ENCODE measurements around the gene FOXP1.
"Not testable (repeated sequence)": the region's sequence is repeated elsewhere in the genome, so short reads cannot be mapped to it uniquely, and the experiment has no call there.

Gene FOXP1

GRCh38 chr3:71041371-71041770 lies 542.2 kb downstream of the FOXP1 start:
- DNase-seq = no peak

- no peak for DNase-seq
Observed at GRCh38 chr3:71039332-71039731, 544.2 kb downstream of the FOXP1 start.

- DNase-seq = no peak
Observed at GRCh38 chr3:71037775-71038174, 545.8 kb downstream of the FOXP1 start.

GRCh38 chr3:71035886-71036285 lies 547.6 kb downstream of the FOXP1 start:
- DNase-seq = no peak

- DNase-seq = no peak
Observed at GRCh38 chr3:71035314-71035713, 548.2 kb downstream of the FOXP1 start.

- DNase-seq = no peak
Observed at GRCh38 chr3:71033681-71034220, 549.8 kb downstream of the FOXP1 start.

GRCh38 chr3:71031914-71032521 lies 551.5 kb downstream of the FOXP1 start:
- DNase-seq = no peak

- no peak for DNase-seq
Observed at GRCh38 chr3:71031181-71031580, 552.3 kb downstream of the FOXP1 start.

GRCh38 chr3:71030748-71031147 lies 552.8 kb downstream of the FOXP1 start:
- DNase-seq = no peak

GRCh38 chr3:71029770-71030169 lies 553.8 kb downstream of the FOXP1 start:
- DNase-seq = no peak

GRCh38 chr3:71028802-71029201 lies 554.7 kb downstream of the FOXP1 start:
- no peak for DNase-seq

- DNase-seq = no peak
Observed at GRCh38 chr3:71028184-71028583, 555.3 kb downstream of the FOXP1 start.

- DNase-seq = no peak
Observed at GRCh38 chr3:71026634-71027578, 556.6 kb downstream of the FOXP1 start.

- no peak for DNase-seq
Observed at GRCh38 chr3:71025516-71025915, 558.0 kb downstream of the FOXP1 start.

- DNase-seq = no peak
Observed at GRCh38 chr3:71025010-71025409, 558.5 kb downstream of the FOXP1 start.

GRCh38 chr3:71022551-71023335 lies 560.8 kb downstream of the FOXP1 start:
- DNase-seq = no peak

- DNase-seq = no peak
Observed at GRCh38 chr3:71018799-71019198, 564.7 kb downstream of the FOXP1 start.

- DNase-seq = no peak
Observed at GRCh38 chr3:71016178-71016845, 567.2 kb downstream of the FOXP1 start.

- DNase-seq = not testable (repeated sequence)
Observed at GRCh38 chr3:71014616-71015015, 568.9 kb downstream of the FOXP1 start.

- DNase-seq = no peak
Observed at GRCh38 chr3:71012971-71013370, 570.6 kb downstream of the FOXP1 start.

GRCh38 chr3:71011565-71012287 lies 571.8 kb downstream of the FOXP1 start:
- no peak for DNase-seq

Data from cortex of kidney (tissue), 1 donor.